BE2C (cell line): Measurements from ENCODE around the gene RPH3AL.

ENCODE experiments used
- DNase-seq: peaks from one replicate; pipeline ENCODE4 v3.0.0-alpha.2; 2020
- H3K27me3 ChIP-seq: fragments of 250-450 bp; sonication (Bioruptor Pico); 2 replicates; pipeline ENCODE4 v1.5.1; 2020; ENCODE audit warnings: mild to moderate bottlenecking
- H3K36me3 ChIP-seq: fragments of 250-450 bp; sonication (Bioruptor Pico); 2 replicates; pipeline ENCODE4 v1.5.1; 2020; ENCODE audit warnings: mild to moderate bottlenecking
- H3K4me1 ChIP-seq: fragments of 250-450 bp; sonication (Bioruptor Pico); 2 replicates; pipeline ENCODE4 v1.5.1; 2020
- H3K4me3 ChIP-seq: 2 replicates; pipeline ENCODE4 v1.5.1; 2011; ENCODE audit warnings: low read depth, low read length
- H3K9me3 ChIP-seq: fragments of 250-450 bp; sonication (Bioruptor Pico); 2 replicates; pipeline ENCODE4 v1.5.1; 2020
- CTCF ChIP-seq: IDR thresholded peaks from 2 replicates; pipeline ENCODE4 v1.5.1; 2012; ENCODE audit warnings: mild to moderate bottlenecking, low read depth, low read length

RPH3AL gene

GRCh38 chr17:381516-381915 is 28.9 kb upstream of the RPH3AL start:
- DNase-seq: no peak
- no peaks in the 10 kb centered on the region for H3K9me3 ChIP-seq
- no peak overlapping the region for H3K4me3 ChIP-seq
- H3K4me1 ChIP-seq: no peaks in the 10 kb centered on the region
- no peaks in the 10 kb centered on the region for H3K36me3 ChIP-seq
- no peak for TF ChIP-seq CTCF
- H3K27me3 ChIP-seq: peaks cover 4% of the 10 kb centered on the region; the same call in 1 of the 2 replicates

GRCh38 chr17:379531-380465 is 27.2 kb upstream of the RPH3AL start:
- H3K9me3 ChIP-seq: no peaks in the 10 kb centered on the region
- no peaks in the 10 kb centered on the region for H3K36me3 ChIP-seq
- no peaks in the 10 kb centered on the region for H3K27me3 ChIP-seq
- no peak for DNase-seq
- no peaks in the 10 kb centered on the region for H3K4me1 ChIP-seq
- H3K4me3 ChIP-seq: no peak overlapping the region
- no peak for TF ChIP-seq CTCF

GRCh38 chr17:378068-378467 is 25.5 kb upstream of the RPH3AL start:
- H3K9me3 ChIP-seq: no peaks in the 10 kb centered on the region
- no peak for DNase-seq
- TF ChIP-seq CTCF: no peak
- no peaks in the 10 kb centered on the region for H3K36me3 ChIP-seq
- H3K4me1 ChIP-seq: no peaks in the 10 kb centered on the region
- no peak overlapping the region for H3K4me3 ChIP-seq
- no peaks in the 10 kb centered on the region for H3K27me3 ChIP-seq

GRCh38 chr17:376936-377863 is 24.6 kb upstream of the RPH3AL start:
- TF ChIP-seq CTCF: no peak
- Histone ChIP-seq H3K4me1 (no peaks in the 10 kb centered on the region), H3K36me3 (no peaks in the 10 kb centered on the region), H3K4me3 (no peak overlapping the region), H3K27me3 (no peaks in the 10 kb centered on the region), H3K9me3 (no peaks in the 10 kb centered on the region)
- no peak for DNase-seq

GRCh38 chr17:373613-374230 is 21.1 kb upstream of the RPH3AL start:
- TF ChIP-seq CTCF: no peak
- Histone ChIP-seq H3K27me3 (no peaks in the 10 kb centered on the region), H3K36me3 (no peaks in the 10 kb centered on the region), H3K4me1 (no peaks in the 10 kb centered on the region), H3K4me3 (no peak overlapping the region), H3K9me3 (no peaks in the 10 kb centered on the region)
- no peak for DNase-seq
